GM12891 (cell line): Measurements from ENCODE around the gene KEAP1. TPM values are rescaled to one million over a fixed set of nuclear protein-coding genes. Genes with fewer than 3 reads are reported as not detected.
"Not testable (repeated sequence)": the region's sequence is repeated elsewhere in the genome, so short reads cannot be mapped to it uniquely, and the experiment has no call there.

Source experiments
- DNase-seq: peaks from one replicate; pipeline ENCODE4 v3.0.0; 2011; ENCODE audit warnings: low spot score; ENCODE audit not compliant: insufficient read length
- FAIRE-seq: peaks from 2 replicates; lab custom pipeline; 2011; peaks lifted over from hg19 to GRCh38; lab: Jason Lieb, UNC
- PAX5 ChIP-seq: IDR thresholded peaks from 2 replicates; pipeline ENCODE4 v1.6.1; 2011; ENCODE audit warnings: low read length, moderate library complexity, mild to moderate bottlenecking; ENCODE audit not compliant: insufficient read depth, severe bottlenecking
- POLR2A ChIP-seq: IDR thresholded peaks from 2 replicates; pipeline ENCODE4 v1.6.1; 2011; ENCODE audit warnings: low read depth, low read length, control low read depth
- POLR2AphosphoS5 ChIP-seq: IDR thresholded peaks from 2 replicates; pipeline ENCODE4 v1.6.1; 2011; ENCODE audit warnings: low read depth, low read length, control low read depth
- POU2F2 ChIP-seq: IDR thresholded peaks from 2 replicates; pipeline ENCODE4 v1.6.1; 2011; ENCODE audit warnings: low read depth, mild to moderate bottlenecking, control low read depth, low read length, moderate library complexity
- SPI1 ChIP-seq: IDR thresholded peaks from 2 replicates; pipeline ENCODE4 v1.6.1; 2011; ENCODE audit warnings: low read depth, low read length, control low read depth
- TAF1 ChIP-seq: IDR thresholded peaks from 2 replicates; pipeline ENCODE4 v1.6.1; 2011; ENCODE audit warnings: low read depth, low read length, control low read depth
- polyA plus RNA-seq: library from polyadenylated mRNA; unstranded; fragments of >200 nt; gene quantifications from one replicate; pipeline ENCODE4 v1.2.1, GENCODE V29; 2012; ENCODE audit warnings: low read depth, missing spikeins, inconsistent platforms; ENCODE audit not compliant: missing spikeins

The KEAP1 gene
- 34.5 TPM for polyA plus RNA-seq

DNA sequence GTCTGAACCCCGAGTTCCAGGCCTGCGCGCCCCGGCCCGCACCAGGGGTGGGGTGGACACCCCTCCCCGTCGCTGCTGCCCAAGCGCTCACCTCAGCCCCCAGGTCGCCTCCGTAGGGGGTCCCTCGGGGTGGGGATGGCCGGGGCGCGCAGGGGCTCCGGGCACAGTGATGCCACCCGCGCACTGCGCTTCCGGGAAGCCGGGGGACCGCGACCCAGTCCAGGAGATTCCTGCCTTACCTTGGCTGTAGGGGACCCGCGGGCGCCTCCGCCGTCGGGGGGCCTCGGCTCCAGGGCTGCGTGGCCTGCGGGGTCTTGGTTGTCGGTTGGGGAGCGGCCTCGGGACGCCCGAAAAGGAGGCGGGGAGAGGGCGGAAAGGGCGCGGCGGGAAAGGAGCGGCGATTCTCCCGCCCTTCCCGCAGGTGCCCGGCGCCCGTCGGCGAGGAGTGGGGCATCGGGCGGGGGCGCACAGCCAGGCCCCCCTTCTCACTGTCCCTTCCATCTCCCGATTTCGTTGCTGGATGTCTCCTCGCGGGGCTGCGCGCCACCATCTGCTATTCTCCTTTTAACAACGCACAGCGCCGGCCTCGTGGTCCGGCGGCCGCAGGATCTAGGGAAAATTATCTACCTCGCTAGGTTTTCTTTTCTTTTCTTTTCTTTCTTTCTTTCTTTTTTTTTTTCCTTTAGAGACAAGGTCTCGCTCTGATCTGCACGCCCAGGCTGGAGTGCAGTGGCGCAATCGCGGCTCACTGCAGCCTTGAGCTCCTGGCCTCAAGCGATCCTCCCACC lies at the start of gene KEAP1:
KEAP1 (minus strand) TSS at position 355 of the 788 bp plus-strand sequence. CDS start 3,323 bp downstream, outside the sequence.
- peak; percentile 69 for FAIRE-seq
- peak; percentile 54 for DNase-seq
- TF ChIP-seq POLR2A (no peak), PAX5 (no peak), TAF1 (no peak), SPI1 (no peak), POLR2AphosphoS5 (no peak), POU2F2 (no peak)

DNA sequence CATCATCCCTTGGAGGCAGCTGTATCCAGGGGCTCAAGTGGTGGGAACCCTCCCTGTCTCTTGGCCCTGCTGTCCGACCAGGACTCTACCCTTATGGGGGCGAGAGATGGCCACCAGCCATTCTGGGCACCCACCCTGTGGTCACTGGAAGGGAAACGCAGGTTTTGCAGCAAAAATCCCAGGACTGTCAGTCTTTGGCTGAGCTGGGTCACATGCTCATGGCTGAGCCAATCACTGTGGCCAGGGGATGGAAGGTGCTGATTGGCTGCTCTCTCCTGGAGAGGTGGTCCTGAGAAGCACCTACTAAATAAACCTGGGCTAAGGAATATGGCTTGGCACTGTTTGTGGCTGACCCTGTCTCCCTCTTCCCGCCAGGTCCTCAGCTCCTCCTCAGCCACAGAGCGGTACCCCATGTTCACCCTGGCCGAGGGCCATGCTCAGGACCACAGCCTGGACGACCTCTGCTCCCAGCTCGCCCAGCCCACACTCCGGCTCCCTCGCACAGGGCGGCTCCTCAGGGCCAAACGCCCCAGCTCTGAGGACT lies 49.4 kb upstream of the KEAP1 start:
- DNase-seq: no peak
- FAIRE-seq: peak; percentile 91
- TF ChIP-seq POU2F2: no peak
- peak; percentile 73 for TF ChIP-seq POLR2AphosphoS5
- TF ChIP-seq PAX5: no peak
- no peak for TF ChIP-seq SPI1
- TF ChIP-seq POLR2A: peak; percentile 63
- TF ChIP-seq TAF1: 0 out of 2 replicates have a peak, but pooled peaks have one; percentile 19

DNA sequence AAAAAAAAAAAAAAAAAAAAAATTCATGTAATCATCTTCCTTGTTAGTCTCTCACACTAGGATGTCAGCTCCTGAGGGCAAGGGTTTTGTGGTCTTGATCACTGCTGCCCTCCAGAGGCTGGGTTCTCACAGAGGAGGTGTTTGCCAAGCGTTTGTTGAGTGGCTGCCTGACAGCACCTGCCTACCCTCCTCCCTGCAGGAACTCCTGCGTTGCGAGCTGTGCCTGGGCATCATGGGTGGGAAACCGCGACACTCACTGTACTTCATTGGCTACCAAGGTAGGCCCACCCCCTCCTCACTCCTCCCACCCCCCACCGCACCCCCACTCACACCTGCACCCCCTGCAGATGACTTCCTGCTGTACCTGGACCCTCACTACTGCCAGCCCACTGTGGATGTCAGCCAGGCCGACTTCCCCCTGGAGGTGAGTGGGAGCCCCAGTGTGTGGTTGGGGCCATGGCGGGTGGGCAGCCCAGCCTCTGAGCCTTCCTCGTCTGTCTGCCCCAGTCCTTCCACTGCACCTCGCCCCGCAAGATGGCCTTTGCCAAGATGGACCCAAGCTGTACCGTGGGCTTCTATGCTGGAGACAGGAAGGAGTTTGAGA lies 48.6 kb upstream of the KEAP1 start:
- no peak for TF ChIP-seq POU2F2
- FAIRE-seq (no peak), DNase-seq (no peak)

DNA sequence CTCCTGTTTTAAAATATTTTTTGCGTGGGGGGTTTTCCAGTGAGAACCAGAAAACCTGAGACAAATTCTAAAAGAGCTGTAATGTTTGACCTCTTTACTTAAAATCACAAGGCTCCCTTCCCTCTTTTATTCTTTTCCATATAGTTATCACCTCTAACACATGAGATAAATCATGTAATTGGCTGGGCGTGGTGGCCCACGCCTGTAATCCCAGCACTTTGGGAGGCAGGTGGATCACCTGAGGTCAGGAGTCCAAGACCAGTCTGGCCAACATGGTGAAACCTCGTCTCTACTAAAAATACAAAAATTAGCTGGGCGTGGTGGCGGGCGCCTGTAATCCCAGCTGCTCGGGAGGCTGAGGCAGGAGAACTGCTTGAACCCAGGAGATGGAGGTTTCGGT lies 47.9 kb upstream of the KEAP1 start:
- not testable (repeated sequence) for DNase-seq, FAIRE-seq

DNA sequence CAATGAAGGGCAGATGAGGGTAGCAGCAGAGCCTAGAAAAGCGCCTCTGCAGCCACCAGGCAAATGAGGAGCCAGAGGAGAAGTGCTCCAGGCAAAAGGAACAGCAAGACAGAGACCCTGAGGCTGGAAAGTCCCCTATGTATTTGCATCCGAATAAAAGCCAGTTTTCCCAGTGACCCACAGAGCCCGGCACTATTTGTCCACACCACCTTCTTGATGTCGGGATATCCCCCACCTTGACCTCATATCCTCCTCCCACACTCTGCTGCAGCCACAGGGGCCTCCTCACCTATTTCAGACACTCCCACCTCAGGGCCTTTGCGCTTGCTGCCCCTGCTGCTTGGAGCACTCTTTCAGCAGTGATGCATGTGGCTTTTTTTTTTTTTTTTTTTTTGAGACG lies 47.2 kb upstream of the KEAP1 start:
- TF ChIP-seq POU2F2 (no peak), SPI1 (no peak), TAF1 (no peak), POLR2A (no peak), PAX5 (no peak), POLR2AphosphoS5 (no peak)
- DNase-seq (no peak), FAIRE-seq (no peak)

DNA sequence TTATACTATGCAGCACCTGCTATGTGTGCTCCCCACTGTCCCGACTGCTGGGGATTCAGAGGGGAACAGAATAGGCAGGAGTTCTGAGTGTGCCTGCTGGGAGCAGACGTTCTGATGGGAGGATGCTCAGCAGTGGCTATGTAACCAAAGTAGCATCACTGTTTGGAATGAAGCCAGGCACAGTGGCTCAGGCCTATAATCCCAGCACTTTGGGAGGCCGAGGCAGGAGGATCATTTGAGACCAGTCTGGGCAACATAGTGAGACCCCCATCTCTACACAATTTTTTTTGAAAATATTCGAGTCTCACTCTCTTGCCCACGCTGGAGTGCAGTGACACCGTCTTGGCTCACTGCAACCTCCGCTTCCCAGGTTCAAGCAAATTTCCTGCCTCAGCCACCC lies 46.6 kb upstream of the KEAP1 start:
- FAIRE-seq (no peak), DNase-seq (no peak)
- no peak for TF ChIP-seq POLR2AphosphoS5
- TF ChIP-seq PAX5: no peak
- TF ChIP-seq TAF1: no peak
- TF ChIP-seq SPI1: no peak
- TF ChIP-seq POU2F2: no peak
- no peak for TF ChIP-seq POLR2A

DNA sequence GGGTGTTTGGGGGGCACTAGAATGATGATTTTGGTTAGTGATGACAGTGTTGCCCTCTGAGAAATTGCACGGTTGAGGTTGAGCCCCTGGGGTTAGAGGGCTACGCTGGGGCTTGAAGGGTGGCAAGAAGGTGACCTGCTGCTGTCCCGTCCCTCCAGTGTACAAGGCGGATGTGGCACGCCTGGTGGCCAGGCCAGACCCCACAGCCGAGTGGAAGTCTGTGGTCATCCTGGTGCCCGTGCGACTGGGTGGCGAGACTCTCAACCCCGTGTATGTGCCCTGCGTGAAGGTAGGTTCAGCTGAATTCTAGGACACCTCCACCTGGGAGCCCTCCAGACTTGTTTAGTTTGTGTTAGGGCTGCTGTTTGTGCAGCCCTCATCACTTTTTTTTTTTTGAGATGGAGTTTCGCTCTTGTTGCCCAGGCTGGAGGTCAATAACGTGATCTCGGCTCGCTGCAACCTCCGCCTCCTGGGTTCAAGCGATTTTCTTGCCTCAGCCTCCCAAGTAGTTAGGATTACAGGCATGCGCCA lies 45.7 kb upstream of the KEAP1 start:
- TF ChIP-seq POLR2AphosphoS5 (no peak), POLR2A (no peak), POU2F2 (no peak), PAX5 (no peak), TAF1 (no peak), SPI1 (no peak)
- no peak for FAIRE-seq

DNA sequence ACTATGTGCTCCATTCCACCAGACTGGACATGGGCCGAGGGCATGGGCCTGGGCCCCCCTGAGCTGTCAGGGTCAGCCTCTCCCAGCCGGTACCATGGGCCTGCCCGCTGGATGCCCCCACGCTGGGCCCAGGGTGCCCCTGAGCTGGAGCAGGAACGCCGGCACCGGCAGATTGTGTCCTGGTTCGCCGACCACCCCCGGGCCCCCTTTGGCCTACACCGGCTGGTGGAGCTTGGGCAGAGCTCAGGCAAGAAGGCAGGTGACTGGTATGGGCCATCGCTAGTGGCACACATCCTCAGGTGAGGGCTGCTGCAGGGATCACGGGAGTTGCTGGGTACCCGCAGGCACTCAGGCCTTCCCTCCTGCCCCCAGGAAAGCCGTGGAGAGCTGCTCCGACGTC lies 43.7 kb upstream of the KEAP1 start:
- no peak for FAIRE-seq
- DNase-seq: no peak
- no peak for TF ChIP-seq POU2F2
- TF ChIP-seq SPI1: no peak
- TF ChIP-seq PAX5: no peak
- no peak for TF ChIP-seq POLR2A
- TF ChIP-seq TAF1: no peak
- TF ChIP-seq POLR2AphosphoS5: no peak

More for the DNA sequence above, 45.7 kb upstream of the KEAP1 start:
- DNase-seq: no peak

DNA sequence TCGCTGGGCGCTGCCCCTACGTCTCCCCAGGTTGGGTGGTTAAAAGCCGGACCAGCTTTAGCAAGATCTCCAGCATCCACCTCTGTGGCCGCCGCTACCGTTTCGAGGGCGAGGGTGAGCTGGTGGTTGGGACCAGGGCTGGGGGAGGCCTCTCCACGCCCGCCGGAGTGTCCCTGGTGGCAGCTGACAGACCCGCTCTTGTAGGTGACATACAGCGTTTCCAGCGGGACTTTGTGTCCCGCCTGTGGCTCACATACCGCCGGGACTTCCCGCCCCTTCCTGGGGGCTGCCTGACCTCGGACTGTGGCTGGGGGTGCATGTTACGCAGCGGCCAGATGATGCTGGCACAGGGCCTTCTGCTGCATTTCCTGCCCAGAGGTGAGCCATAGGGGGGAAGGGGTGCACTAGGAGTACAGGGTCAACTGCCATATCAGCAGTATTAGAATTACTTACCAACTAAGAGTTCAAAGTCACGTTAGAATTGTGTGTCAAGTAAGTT lies 41.6 kb upstream of the KEAP1 start:
- FAIRE-seq: peak; percentile 60
- TF ChIP-seq POU2F2 (no peak), POLR2A (no peak), POLR2AphosphoS5 (no peak), SPI1 (no peak), TAF1 (no peak), PAX5 (no peak)
- no peak for DNase-seq
